ENCODE data around the gene P2RX3.

GRCh38 chr11:57421066-57421465, 82.9 kb downstream of the P2RX3 start:
- TF ChIP-seq CTCF (IDR thresholded peaks at IDR 0.05) (no peak), POLR2A (IDR thresholded peaks at IDR 0.05) (no peak)
